Astrocyte of the spinal cord (primary cell): ENCODE measurements around the gene UNC5B.
A peak's percentile ranks its signal among the peaks of the same experiment; 100 is the strongest.

Experiments
- DNase-seq: peaks from one replicate; pipeline ENCODE4 v3.0.0; 2011; ENCODE audit warnings: low read depth, low spot score
- H3K4me3 ChIP-seq: 2 replicates; pipeline ENCODE4 v1.5.1; 2011; ENCODE audit warnings: low read depth, mild to moderate bottlenecking, low read length, moderate library complexity
- CTCF ChIP-seq: IDR thresholded peaks from 2 replicates; pipeline ENCODE4 v1.5.1; 2012; ENCODE audit warnings: low read depth, mild to moderate bottlenecking, low read length, inconsistent platforms
- in situ Hi-C: cut with HindIII; loops from 2 replicates; pipeline ENCODE4 v1.10.0; 2017; ENCODE audit warnings: low sequenced_read_pairs

Gene UNC5B

DNA sequence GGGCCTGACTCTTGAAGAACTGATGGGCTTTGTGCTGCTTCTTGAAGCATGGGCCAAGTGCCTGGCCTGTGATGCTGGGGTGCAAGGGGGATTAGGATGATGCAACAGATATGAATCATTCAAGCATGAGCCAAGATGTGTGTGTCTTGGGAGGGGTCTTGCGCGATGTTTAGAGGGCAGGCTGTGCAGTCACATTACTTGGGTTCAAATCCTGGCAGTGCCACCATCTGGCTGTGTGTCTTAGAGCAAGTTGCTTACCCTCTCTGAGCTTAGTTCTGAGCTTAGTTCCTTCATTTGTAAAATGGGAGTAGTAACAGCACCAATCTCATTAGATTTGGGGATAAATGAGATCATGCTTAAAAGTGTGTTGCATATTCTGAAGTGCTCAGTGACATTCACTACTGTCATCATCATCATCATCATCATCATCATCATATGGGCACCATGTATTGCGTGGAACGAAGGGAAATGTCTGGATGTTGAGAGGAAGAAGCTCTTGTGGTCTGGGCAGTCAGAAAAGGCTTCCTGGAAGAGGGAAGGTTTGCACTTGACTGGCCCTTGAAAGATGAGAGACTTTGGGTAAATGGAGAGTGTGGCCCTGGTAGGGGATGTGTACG lies 9.3 kb downstream of the UNC5B start:
- no peak for DNase-seq

GRCh38 chr10:71222601-71223346 lies 10.4 kb downstream of the UNC5B start:
- in situ Hi-C loops = no loop called here
- DNase-seq = peak; percentile 38
- no peak for TF ChIP-seq CTCF
- no peak overlapping the region for H3K4me3 ChIP-seq

More for the DNA sequence above, 9.3 kb downstream of the UNC5B start:
- no peak overlapping the region for H3K4me3 ChIP-seq
- in situ Hi-C loops = no loop called here
- TF ChIP-seq CTCF = no peak

DNA sequence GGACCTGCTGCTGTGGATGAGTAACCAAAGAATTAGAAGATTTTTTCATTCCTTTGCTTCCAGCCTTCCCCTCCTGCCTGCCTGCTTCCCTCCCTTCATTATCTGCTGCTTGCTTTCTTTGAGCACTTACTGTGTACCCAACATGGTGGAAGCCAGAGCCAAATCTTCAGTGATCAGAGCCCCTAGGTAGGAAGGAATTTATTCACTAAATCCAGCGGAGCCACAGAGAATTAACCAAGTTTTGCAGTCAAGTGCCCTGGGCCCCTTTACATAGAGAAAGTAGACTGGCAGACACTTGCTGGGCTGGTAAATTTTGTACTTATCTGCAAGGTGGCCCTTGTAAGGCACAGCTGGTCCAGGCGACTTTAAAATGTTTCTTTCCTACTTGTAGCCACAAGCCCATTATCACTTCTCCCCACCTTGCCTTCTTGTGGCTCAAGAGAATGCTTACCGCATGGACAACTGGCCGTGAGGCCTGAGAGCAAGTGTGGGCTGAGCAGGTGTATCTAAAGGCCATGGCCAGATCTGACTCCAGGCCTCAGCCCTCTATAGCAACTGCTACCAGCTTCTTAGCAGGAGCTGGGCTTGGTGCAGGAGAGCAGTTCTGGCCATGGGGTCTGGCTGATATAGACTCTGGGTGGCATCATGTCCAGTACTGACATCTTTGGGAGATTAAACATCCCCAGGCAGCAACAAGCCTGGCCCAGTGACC lies 11.1 kb downstream of the UNC5B start:
- no peak for TF ChIP-seq CTCF
- in situ Hi-C loops = no loop called here
- DNase-seq = no peak
- no peak overlapping the region for H3K4me3 ChIP-seq

DNA sequence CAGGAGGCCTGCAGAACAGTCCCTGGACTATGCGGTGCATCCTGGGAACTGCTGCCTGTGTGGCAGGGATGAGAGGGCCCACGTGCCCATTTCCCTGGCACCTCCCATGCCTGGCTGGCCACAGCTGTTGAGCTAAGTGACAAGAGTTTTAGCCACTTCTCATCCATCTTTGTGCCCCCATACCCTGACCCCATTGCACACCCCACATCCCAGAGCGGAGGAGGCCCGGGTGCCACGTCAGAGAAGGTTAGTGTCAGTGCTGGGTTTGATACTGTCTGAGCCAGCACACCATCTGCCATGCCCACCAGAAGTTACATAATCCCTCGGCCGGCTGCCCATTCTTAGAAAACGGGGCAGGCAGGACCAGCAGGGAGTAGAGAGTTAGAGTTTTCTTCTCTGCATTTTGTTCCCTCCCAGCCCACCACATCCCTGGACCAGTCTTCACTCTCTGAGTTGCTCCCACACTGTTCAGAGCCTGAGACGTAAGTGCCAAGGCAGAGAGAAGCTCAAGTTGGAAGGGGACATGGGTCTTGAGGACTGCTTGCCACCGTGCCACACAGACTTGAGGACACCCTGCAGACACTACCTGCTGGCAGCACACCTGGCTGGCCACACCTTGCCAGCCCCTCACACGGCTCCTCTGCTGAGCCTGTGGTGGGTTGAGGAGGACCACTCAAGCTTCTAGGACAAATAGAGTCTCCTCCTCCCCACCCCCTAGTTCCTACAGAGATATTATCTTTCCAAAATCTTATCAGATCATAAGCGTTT lies 13.1 kb downstream of the UNC5B start:
- H3K4me3 ChIP-seq = no peak overlapping the region
- in situ Hi-C loops = no loop called here
- DNase-seq = no peak
- TF ChIP-seq CTCF = no peak

DNA sequence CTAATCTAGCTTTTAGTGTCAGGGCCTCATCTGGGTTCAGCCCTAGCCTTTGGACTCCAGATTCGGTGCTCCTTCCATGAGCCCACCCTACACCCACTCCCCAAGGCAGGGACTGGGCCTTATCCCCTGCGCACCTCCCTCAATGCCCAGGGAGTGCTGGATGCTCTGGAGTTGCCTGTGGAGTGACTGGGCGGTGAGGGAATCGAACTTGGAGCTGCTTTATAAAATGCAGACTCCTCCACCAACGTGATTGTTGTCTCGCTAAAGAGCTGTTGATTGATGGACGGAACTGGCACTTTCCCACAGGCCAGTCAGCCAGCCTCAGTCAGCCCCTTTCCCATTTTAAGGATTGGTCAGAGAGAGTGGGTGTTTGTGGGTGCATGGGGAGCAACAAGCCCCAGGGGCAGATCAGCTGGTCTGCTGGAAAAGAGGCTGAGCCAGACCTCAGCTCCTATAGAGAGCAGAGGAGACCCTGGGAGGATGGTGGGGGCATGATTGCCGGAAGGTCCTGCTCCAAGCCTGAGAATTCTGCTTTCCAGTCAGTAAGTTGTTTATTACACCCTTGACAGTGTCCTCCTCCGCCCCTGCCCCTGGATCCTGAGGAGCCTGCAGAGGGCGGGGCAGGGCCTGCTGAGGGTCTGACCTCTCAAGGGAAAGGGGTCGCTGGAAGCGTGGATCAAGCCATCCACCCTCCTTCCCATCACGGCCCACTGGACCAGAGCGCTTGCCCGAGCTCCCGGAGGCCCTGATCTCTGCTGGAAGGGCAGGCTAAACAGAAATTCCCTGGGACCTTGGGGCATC lies 16.7 kb downstream of the UNC5B start:
- in situ Hi-C loops = no loop called here
- DNase-seq = no peak
- no peak for TF ChIP-seq CTCF
- no peak overlapping the region for H3K4me3 ChIP-seq
